Ovary (tissue), 3 donors: ENCODE measurements around the gene FOXQ1.

Source experiments
- EP300 ChIP-seq: sonication (generic); formaldehyde crosslinking; IDR thresholded peaks from one replicate; pipeline ENCODE4 v1.6.1; 2017; ENCODE audit warnings: antibody characterized with exemption
- POLR2A ChIP-seq: fragments of 450-650 bp; IDR thresholded peaks from one replicate; pipeline ENCODE4 v1.6.1; 2017; ENCODE audit warnings: antibody characterized with exemption, mild to moderate bottlenecking, moderate library complexity
- TF ChIP-seq, protein P1 (sequence below), 3 donors: fragments of 450-650 bp in 2 of 3; fragments of 200-600 bp in 1 of 3; IDR thresholded peaks; one replicate each; pipeline versions ENCODE4 v1.5.1 to v1.8.0; 2016 to 2022; ENCODE audit warnings: antibody characterized with exemption in 3 of 3, mild to moderate bottlenecking in 1 of 3
- donor health status: DM: no; HTN: no; CAD: no.

DNA sequence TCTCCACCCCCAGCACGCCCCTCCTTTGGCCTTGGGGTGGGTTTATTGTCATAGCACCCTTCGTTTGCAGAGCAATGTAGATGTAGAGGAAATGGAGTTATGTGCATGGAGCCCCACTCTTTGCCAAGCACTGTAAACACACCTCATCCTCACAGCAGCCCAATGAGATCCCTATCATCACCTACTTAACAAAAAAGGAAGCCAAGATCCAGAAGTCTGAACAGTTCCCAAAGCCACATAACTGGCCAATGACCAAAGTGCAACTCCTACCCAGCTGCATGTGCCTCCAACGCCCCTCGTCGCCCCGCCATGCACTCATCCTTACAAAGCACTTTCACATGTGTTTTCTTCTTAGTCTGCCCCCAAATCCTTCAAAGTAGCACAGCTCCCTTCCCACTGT, 21.8 kb upstream of the FOXQ1 start:
- TF ChIP-seq, protein P1, sequence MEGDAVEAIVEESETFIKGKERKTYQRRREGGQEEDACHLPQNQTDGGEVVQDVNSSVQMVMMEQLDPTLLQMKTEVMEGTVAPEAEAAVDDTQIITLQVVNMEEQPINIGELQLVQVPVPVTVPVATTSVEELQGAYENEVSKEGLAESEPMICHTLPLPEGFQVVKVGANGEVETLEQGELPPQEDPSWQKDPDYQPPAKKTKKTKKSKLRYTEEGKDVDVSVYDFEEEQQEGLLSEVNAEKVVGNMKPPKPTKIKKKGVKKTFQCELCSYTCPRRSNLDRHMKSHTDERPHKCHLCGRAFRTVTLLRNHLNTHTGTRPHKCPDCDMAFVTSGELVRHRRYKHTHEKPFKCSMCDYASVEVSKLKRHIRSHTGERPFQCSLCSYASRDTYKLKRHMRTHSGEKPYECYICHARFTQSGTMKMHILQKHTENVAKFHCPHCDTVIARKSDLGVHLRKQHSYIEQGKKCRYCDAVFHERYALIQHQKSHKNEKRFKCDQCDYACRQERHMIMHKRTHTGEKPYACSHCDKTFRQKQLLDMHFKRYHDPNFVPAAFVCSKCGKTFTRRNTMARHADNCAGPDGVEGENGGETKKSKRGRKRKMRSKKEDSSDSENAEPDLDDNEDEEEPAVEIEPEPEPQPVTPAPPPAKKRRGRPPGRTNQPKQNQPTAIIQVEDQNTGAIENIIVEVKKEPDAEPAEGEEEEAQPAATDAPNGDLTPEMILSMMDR (IDR thresholded peaks at IDR 0.05): no peak
- TF ChIP-seq POLR2A (no peak), EP300 (no peak)
